Peyer's patch (tissue), 4 donors: ENCODE results near the gene RMDN2. TPM values are rescaled to one million over a fixed set of nuclear protein-coding genes. Genes with fewer than 3 reads are reported as not detected.
"Not testable (repeated sequence)": the region's sequence is repeated elsewhere in the genome, so short reads cannot be mapped to it uniquely, and the experiment has no call there.

Experiments used
- DNase-seq, 3 donors: peaks; one replicate each; pipeline ENCODE4 v3.0.0-alpha.2; 2017 to 2019
- H3K27ac ChIP-seq, 4 donors: fragments of 200-600 bp; sonication (generic); one replicate each; pipeline ENCODE4 v1.5.1; 2016 to 2019
- H3K27me3 ChIP-seq, 2 donors: fragments of 200-600 bp; sonication (generic); one replicate each; pipeline ENCODE4 v1.5.1; 2019
- H3K36me3 ChIP-seq, 3 donors: fragments of 200-600 bp; sonication (generic); one replicate each; pipeline ENCODE4 v1.5.1; 2016 to 2019
- H3K4me1 ChIP-seq, 4 donors: fragments of 200-600 bp; sonication (generic); one replicate each; pipeline ENCODE4 v1.5.1; 2016 to 2019
- H3K4me3 ChIP-seq, 4 donors: fragments of 200-600 bp; sonication (generic); 1 replicate in 3 of 4; 2 replicates in 1 of 4; pipeline ENCODE4 v1.5.1; 2016 to 2019; ENCODE audit warnings: mild to moderate bottlenecking in 1 of 4
- H3K9me3 ChIP-seq, 4 donors: fragments of 200-600 bp; sonication (generic); one replicate each; pipeline ENCODE4 v1.5.1; 2016 to 2019; ENCODE audit warnings: mild to moderate bottlenecking in 1 of 4
- POLR2A ChIP-seq, 2 donors: fragments of 450-650 bp; IDR thresholded peaks; one replicate each; pipeline ENCODE4 v1.5.1; 2017; ENCODE audit warnings: antibody characterized with exemption in 2 of 2, mild to moderate bottlenecking in 2 of 2, moderate library complexity in 2 of 2
- total RNA-seq, 4 donors: library from RNA; depleted of rRNA; stranded (reverse); fragments of >200 nt; gene quantifications; one replicate each; pipeline ENCODE4 v1.1.0, GENCODE V29; 2016
- TF ChIP-seq, protein P1 (sequence below), 6 experiments: fragments of 450-650 bp in 4 of 6; fragments of 200-600 bp in 2 of 6; sonication (generic) in 1 of 6; IDR thresholded peaks; one replicate each; pipeline ENCODE4 v1.5.1; 2017 to 2019; ENCODE audit warnings: antibody characterized with exemption in 6 of 6, mild to moderate bottlenecking in 3 of 6, moderate library complexity in 1 of 6

Gene RMDN2
- total RNA-seq, 4 donors from 2014 or later, result 13.2 to 39.0 (median 30.9) TPM

DNA sequence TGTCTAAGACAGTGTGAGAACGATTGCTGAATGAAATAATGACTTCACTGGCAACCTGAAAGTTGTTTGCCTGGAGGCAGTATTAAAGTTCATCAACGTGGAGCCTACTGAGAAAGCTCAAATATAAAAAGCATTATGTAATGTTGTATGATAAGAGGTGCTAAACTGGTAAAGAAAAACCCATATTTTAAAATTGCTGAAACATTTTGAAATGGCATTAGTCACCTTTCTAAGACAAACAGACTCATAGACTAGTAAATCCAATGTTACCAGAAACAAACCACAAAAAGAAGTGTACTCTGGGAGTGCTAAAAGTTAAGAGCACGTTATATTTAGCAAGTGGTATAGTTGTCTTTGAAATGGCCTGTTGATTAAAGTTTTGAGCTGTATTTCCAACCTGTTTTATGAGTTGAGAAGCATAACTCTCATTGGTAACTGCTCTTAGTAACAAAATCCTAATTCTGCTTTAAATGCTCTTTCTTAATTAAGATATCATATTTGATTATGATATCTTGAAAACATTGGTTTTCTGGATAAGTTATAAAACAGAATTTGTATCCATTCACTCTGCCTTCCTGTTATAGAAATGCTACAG is 88.2 kb downstream of the RMDN2 start:
- H3K27me3 ChIP-seq, result no peaks in the 10 kb centered on the region
- DNase-seq, result no peak
- no peak for TF ChIP-seq POLR2A (IDR thresholded peaks at IDR 0.05)
- TF ChIP-seq, protein P1, sequence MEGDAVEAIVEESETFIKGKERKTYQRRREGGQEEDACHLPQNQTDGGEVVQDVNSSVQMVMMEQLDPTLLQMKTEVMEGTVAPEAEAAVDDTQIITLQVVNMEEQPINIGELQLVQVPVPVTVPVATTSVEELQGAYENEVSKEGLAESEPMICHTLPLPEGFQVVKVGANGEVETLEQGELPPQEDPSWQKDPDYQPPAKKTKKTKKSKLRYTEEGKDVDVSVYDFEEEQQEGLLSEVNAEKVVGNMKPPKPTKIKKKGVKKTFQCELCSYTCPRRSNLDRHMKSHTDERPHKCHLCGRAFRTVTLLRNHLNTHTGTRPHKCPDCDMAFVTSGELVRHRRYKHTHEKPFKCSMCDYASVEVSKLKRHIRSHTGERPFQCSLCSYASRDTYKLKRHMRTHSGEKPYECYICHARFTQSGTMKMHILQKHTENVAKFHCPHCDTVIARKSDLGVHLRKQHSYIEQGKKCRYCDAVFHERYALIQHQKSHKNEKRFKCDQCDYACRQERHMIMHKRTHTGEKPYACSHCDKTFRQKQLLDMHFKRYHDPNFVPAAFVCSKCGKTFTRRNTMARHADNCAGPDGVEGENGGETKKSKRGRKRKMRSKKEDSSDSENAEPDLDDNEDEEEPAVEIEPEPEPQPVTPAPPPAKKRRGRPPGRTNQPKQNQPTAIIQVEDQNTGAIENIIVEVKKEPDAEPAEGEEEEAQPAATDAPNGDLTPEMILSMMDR (IDR thresholded peaks at IDR 0.05), result no peak
- no peaks in the 10 kb centered on the region for H3K4me1 ChIP-seq
- no peak overlapping the region for H3K27ac ChIP-seq
- H3K4me3 ChIP-seq, result no peak overlapping the region
- no peaks in the 10 kb centered on the region for H3K9me3 ChIP-seq
- peaks cover 0 to 16% (median 0%) of the 10 kb centered on the region in 3 donors for H3K36me3 ChIP-seq

DNA sequence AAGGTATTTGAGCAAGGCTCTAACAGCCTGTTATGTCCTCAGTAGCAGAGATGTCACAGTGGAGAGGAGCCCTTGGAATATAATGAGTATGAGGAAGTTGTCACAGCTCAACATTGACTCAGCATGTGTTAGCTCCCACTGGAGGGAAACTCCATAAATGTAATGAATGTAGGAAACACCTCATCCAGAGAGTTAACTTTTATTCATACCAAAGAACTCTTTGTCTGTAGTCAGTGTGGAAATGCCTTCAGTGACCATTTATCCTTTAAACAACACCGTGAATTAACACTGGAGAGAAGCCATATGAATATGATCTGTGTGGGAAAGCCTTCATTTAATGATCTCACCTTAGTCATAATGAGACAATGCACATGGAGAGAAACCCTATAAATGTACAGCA is 91.1 kb downstream of the RMDN2 start:
- Histone ChIP-seq H3K27me3 (no peaks in the 10 kb centered on the region), H3K36me3 (peaks cover 0 to 10% (median 0%) of the 10 kb centered on the region in 3 donors), H3K4me1 (no peaks in the 10 kb centered on the region), H3K27ac (no peak overlapping the region), H3K4me3 (no peak overlapping the region), H3K9me3 (no peaks in the 10 kb centered on the region)
- TF ChIP-seq, protein P1 (IDR thresholded peaks at IDR 0.05), result no peak
- no peak for TF ChIP-seq POLR2A (IDR thresholded peaks at IDR 0.05)
- DNase-seq, result no peak

DNA sequence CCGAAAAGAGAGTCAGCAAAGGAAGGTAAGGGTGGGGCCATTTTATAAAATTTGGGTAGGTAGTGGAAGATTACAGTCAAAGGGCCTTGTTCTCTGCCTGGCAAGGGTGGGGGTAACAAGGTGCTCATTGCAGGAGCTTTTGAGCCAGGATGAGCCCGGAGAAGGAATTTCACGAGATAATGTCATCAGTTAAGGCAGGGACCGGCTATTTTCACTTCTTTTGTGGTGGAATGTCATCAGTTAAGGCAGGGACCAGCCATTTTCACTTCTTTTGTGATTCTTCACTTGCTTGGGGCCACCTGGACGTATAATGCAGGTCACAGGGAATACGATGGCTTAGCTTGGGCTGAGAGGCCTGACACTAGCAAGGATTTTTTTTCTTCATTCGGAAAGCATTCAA is 92.7 kb downstream of the RMDN2 start:
- no peaks in the 10 kb centered on the region for H3K4me1 ChIP-seq
- TF ChIP-seq POLR2A (IDR thresholded peaks at IDR 0.05), result no peak
- TF ChIP-seq, protein P1 (IDR thresholded peaks at IDR 0.05), result no peak
- no peak for DNase-seq

DNA sequence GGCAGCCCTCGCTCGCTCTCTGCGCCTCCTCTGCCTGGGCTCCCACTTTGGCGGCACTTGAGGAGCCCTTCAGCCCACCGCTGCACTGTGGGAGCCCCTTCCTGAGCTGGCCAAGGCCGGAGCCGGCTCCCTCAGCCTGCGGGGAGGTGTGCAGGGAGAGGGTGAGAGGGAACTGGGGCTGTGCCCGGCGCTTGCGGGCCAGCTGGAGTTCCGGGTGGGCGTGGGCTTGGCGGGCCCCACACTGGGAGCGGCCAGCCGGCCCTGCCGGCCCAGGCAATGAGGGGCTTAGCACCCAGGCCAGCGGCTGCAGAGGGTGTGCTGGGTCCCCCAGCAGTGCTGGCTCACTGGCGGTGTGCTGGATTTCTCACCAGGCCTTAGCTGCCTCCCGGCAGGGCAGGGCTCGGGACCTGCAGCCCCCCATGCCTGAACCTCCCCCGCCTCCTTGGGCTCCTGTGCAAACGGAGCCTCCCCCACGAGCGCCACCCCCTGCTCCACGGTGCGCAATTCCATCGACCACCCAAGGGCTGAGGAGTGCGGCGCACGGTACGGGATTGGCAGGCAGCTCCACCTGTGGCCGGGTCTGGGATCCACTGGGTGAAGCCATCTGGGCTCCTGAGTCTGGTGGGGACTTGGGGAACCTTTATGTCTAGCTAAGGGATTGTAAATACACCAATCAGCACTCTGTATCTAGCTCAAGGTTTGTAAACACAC is 95.4 kb downstream of the RMDN2 start:
- DNase-seq, H3K4me1 ChIP-seq, H3K27me3 ChIP-seq, H3K4me3 ChIP-seq, H3K36me3 ChIP-seq, H3K9me3 ChIP-seq, H3K27ac ChIP-seq: not testable (repeated sequence)

More for the DNA sequence above, 92.7 kb downstream of the RMDN2 start:
- no peak overlapping the region for H3K4me3 ChIP-seq
- H3K27ac ChIP-seq, result no peak overlapping the region
- H3K36me3 ChIP-seq, result peaks cover 0 to 8% (median 0%) of the 10 kb centered on the region in 3 donors
- H3K27me3 ChIP-seq, result no peaks in the 10 kb centered on the region
- no peaks in the 10 kb centered on the region for H3K9me3 ChIP-seq

DNA sequence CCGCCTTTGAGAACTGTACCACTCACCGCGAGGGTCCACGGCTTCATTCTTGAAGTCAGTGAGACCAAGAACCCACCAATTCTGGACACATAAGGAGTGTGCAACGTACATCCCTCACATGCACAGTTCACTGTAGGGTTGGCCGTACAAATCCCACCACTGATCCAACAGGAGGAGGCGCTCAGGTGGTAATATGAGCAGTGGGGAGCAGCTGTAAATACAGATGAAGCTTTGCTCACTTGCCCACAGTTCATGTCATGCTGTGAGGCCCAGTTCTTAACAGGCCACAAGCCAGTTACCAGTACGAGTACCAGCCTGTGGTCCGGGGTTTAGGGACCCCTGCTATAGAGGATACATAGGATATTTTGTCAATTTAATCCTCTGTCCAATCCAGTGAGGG is 96.5 kb downstream of the RMDN2 start:
- H3K36me3 ChIP-seq, result peaks cover 0 to 7% (median 0%) of the 10 kb centered on the region in 3 donors

DNA sequence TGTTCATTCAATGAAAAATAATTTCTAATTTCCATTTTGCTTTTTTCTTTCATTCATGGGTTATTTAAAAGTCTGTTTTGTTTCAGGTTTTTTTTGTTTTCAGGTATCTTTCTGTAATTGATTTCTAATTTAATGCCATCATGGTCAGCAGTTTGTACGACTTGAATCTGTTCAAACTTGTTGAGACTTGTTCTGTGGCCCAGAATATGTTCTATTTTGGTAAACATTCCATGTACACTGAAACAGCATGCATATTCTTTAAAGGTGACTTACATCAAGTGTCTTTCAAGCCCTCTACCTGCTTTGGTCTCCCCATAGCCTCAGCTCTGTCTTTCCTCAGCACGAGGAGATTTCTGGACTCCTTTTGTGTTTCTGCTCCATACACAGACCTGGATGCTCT is 101.8 kb downstream of the RMDN2 start:
- Histone ChIP-seq H3K9me3 (no peaks in the 10 kb centered on the region), H3K27ac (no peak overlapping the region), H3K4me3 (no peak overlapping the region), H3K27me3 (no peaks in the 10 kb centered on the region), H3K36me3 (no peaks in the 10 kb centered on the region), H3K4me1 (no peaks in the 10 kb centered on the region)
- no peak for TF ChIP-seq POLR2A (IDR thresholded peaks at IDR 0.05)
- TF ChIP-seq, protein P1 (IDR thresholded peaks at IDR 0.05), result no peak
- no peak for DNase-seq

More for the DNA sequence above, 96.5 kb downstream of the RMDN2 start:
- no peak overlapping the region for H3K27ac ChIP-seq
- no peaks in the 10 kb centered on the region for H3K27me3 ChIP-seq
- TF ChIP-seq POLR2A (IDR thresholded peaks at IDR 0.05), result no peak
- TF ChIP-seq, protein P1 (IDR thresholded peaks at IDR 0.05), result no peak
- H3K9me3 ChIP-seq, result no peaks in the 10 kb centered on the region
- no peak overlapping the region for H3K4me3 ChIP-seq
- no peak for DNase-seq
- no peaks in the 10 kb centered on the region for H3K4me1 ChIP-seq
